Pons (tissue), 1 donor: ENCODE data around the gene TSPAN1.

ENCODE experiments used
- DNase-seq: peaks from one replicate; pipeline ENCODE4 v3.0.0-alpha.2; 2016; ENCODE audit warnings: low spot score

TSPAN1 gene

GRCh38 chr1:46160212-46160611 lies 14.7 kb upstream of the TSPAN1 start:
- DNase-seq = no peak

GRCh38 chr1:46166521-46167462 lies 8.1 kb upstream of the TSPAN1 start:
- no peak for DNase-seq

GRCh38 chr1:46168477-46168876 lies 6.4 kb upstream of the TSPAN1 start:
- DNase-seq = no peak

- no peak for DNase-seq
These were observed 5.0 kb upstream of the TSPAN1 start for GRCh38 chr1:46169811-46170454.

GRCh38 chr1:46171351-46171750 lies 3.5 kb upstream of the TSPAN1 start:
- no peak for DNase-seq

GRCh38 chr1:46171871-46172270 lies 3.0 kb upstream of the TSPAN1 start:
- no peak for DNase-seq

- DNase-seq = no peak
These were observed 2.6 kb upstream of the TSPAN1 start for GRCh38 chr1:46172321-46172720.

GRCh38 chr1:46173361-46173856 lies 1.5 kb upstream of the TSPAN1 start:
- no peak for DNase-seq

GRCh38 chr1:46175243-46175642 lies 356 bp downstream of the TSPAN1 start:
- DNase-seq = no peak

GRCh38 chr1:46176211-46176865 lies 1.5 kb downstream of the TSPAN1 start, which contains the start of gene P3R3URF:
P3R3URF (minus strand) TSS chr1:46176488; CDS start chr1:46176471, 17 bp downstream.
- no peak for DNase-seq

- peak; percentile 95 for DNase-seq
These were observed 4.5 kb downstream of the TSPAN1 start for GRCh38 chr1:46179138-46180081.

- DNase-seq = peak; percentile 57
These were observed 5.3 kb downstream of the TSPAN1 start for GRCh38 chr1:46180082-46180616.

GRCh38 chr1:46181343-46182260 lies 6.7 kb downstream of the TSPAN1 start:
- DNase-seq = no peak

- DNase-seq = peak; percentile 54
These were observed 8.4 kb downstream of the TSPAN1 start for GRCh38 chr1:46183079-46183847.

- DNase-seq = no peak
These were observed 9.2 kb downstream of the TSPAN1 start for GRCh38 chr1:46183926-46184557.

- no peak for DNase-seq
These were observed 10.2 kb downstream of the TSPAN1 start for GRCh38 chr1:46184920-46185658.

GRCh38 chr1:46186076-46186475 lies 11.2 kb downstream of the TSPAN1 start:
- DNase-seq = no peak
